ENCODE results near the gene PLPP2. TPM values are rescaled to one million over a fixed set of nuclear protein-coding genes. Genes with fewer than 3 reads are reported as not detected.
"Not testable (repeated sequence)": the region's sequence is repeated elsewhere in the genome, so short reads cannot be mapped to it uniquely, and the experiment has no call there.

Gene PLPP2
- total RNA-seq, 1 donor from 2014 or later: 8.6 TPM

DNA sequence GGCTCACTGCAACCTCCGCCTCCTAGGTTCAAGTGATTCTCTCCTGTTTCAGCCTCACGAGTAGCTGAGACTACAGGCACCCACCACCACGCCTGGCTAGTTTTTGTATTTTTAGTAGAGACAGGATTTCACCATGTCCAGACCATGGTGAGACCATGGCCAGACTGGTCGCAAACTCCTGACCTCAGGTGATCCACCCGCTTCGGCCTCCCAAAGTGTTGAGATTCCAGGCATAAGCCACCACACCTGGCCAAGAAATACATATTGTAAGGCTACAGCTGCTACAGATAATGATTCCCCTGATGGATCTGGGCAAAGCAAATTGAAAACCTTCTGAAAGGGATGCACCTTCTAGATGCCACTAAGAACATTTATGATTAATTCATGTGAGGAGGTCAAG lies 17.8 kb downstream of the PLPP2 start:
- DNase-seq (ENCODE audit: extremely low spot score, unreplicated experiment): peak; percentile 18
- Mint-ChIP-seq H3K4me1 (ENCODE audit: unreplicated experiment) (no peaks in the 10 kb centered on the region), H3K36me3 (no peaks in the 10 kb centered on the region), H3K9me3 (no peaks in the 10 kb centered on the region), H3K27me3 (peaks cover 47% of the 10 kb centered on the region), H3K27ac (no peak overlapping the region), H3K4me3 (no peak overlapping the region)
- TF ChIP-seq, protein P1, sequence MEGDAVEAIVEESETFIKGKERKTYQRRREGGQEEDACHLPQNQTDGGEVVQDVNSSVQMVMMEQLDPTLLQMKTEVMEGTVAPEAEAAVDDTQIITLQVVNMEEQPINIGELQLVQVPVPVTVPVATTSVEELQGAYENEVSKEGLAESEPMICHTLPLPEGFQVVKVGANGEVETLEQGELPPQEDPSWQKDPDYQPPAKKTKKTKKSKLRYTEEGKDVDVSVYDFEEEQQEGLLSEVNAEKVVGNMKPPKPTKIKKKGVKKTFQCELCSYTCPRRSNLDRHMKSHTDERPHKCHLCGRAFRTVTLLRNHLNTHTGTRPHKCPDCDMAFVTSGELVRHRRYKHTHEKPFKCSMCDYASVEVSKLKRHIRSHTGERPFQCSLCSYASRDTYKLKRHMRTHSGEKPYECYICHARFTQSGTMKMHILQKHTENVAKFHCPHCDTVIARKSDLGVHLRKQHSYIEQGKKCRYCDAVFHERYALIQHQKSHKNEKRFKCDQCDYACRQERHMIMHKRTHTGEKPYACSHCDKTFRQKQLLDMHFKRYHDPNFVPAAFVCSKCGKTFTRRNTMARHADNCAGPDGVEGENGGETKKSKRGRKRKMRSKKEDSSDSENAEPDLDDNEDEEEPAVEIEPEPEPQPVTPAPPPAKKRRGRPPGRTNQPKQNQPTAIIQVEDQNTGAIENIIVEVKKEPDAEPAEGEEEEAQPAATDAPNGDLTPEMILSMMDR (conservative IDR thresholded peaks at IDR 0.05): no peak

DNA sequence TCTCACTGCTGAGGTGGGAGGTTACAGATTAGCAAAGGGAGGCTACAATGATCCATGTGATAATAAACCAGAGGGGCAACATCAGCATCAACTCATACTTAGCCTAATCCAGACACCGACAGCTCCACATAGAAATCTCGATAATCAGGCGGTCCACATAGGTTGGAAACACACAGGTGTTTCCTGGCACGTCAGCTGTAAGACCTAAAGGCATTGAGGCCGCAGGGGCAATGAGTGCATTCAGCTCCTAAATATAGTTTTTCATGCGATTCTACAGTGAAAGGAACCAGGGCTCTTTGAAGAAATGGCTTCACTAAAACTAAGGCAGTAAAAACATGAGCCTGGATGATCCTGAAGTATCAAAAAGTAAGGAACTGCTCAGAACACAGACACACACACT lies 19.3 kb downstream of the PLPP2 start:
- peaks cover 1% of the 10 kb centered on the region for H3K4me1 Mint-ChIP-seq (ENCODE audit: unreplicated experiment)
- TF ChIP-seq, protein P1 (conservative IDR thresholded peaks at IDR 0.05): no peak
- H3K27ac Mint-ChIP-seq: no peak overlapping the region
- H3K4me3 Mint-ChIP-seq: no peak overlapping the region
- peaks cover 52% of the 10 kb centered on the region for H3K27me3 Mint-ChIP-seq
- no peaks in the 10 kb centered on the region for H3K9me3 Mint-ChIP-seq
- H3K36me3 Mint-ChIP-seq: no peaks in the 10 kb centered on the region
- DNase-seq (ENCODE audit: extremely low spot score, unreplicated experiment): no peak

DNA sequence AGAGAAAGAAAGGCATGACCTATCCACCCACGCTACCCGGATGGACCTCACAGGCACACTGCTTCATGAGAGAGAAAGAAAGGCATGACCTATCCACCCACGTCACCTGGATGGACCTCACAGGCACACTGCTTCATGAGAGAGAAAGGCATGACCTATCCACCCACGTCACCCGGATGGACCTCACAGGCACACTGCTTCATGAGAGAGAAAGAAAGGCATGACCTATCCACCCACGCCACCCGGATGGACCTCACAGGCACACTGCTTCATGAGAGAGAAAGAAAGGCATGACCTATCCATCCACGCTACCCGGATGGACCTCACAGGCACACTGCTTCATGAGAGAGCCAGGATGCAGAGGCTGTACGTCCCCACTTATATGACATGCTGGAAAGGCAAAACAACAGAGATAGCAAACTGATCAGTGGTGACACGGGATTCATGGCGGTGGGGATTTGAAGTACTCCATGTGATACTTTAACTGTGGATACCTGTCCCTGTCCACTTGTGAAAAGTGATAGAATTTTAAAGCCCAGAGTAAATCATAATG lies 20.4 kb downstream of the PLPP2 start:
- not testable (repeated sequence) for H3K9me3 Mint-ChIP-seq; H3K36me3 Mint-ChIP-seq; H3K4me1 Mint-ChIP-seq (ENCODE audit: unreplicated experiment); H3K4me3 Mint-ChIP-seq; H3K27ac Mint-ChIP-seq; DNase-seq (ENCODE audit: extremely low spot score, unreplicated experiment)
- H3K27me3 Mint-ChIP-seq: peaks cover 56% of the 10 kb centered on the region

DNA sequence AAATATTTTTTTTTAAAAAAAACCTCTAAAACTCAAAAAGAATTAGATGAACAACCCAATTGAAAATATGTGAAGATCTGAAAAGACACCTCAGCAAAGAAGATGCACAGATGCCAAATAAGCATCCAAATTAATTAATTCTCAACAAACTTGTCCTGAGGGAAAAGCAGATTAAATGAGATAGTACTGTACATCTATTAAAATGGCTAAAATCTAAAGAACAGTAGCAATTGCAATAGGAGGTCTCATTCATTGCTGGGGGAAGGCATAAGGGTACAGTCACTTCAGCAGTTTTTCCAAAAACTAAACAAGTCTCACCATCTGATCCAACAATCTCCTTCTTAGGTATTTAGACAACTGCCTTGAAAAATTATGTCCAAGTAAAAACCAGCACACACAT lies 22.0 kb downstream of the PLPP2 start:
- H3K27me3 Mint-ChIP-seq: peaks cover 65% of the 10 kb centered on the region
- H3K9me3 Mint-ChIP-seq: no peaks in the 10 kb centered on the region
- H3K36me3 Mint-ChIP-seq: no peaks in the 10 kb centered on the region
- H3K4me1 Mint-ChIP-seq (ENCODE audit: unreplicated experiment): peaks cover 6% of the 10 kb centered on the region
- H3K4me3 Mint-ChIP-seq: peak overlapping the region; percentile 5
- TF ChIP-seq, protein P1 (conservative IDR thresholded peaks at IDR 0.05): no peak
- DNase-seq (ENCODE audit: extremely low spot score, unreplicated experiment): no peak
- no peak overlapping the region for H3K27ac Mint-ChIP-seq

DNA sequence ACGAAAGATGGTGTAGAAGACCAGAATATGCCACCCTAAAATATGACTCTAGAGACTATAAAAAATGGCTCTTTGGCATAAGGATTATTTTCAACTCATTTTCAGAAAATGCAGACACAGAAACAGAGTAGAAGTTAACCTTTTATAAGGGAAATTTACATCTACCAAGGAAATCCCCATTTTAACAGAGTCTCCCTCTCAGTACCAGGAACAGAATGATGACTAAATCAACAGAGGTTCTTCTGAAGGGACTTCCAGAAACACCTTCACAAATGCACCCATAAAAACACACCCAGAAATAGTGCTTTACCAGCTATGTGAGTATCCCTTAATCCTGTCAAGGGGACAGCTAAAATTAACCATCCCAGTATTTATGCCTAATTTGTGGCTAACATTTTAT lies 29.1 kb downstream of the PLPP2 start:
- Mint-ChIP-seq H3K4me3 (no peak overlapping the region), H3K36me3 (no peaks in the 10 kb centered on the region), H3K4me1 (ENCODE audit: unreplicated experiment) (peaks cover 6% of the 10 kb centered on the region), H3K27ac (no peak overlapping the region), H3K9me3 (no peaks in the 10 kb centered on the region), H3K27me3 (peaks cover 62% of the 10 kb centered on the region)
- TF ChIP-seq, protein P1 (conservative IDR thresholded peaks at IDR 0.05): no peak
- DNase-seq (ENCODE audit: extremely low spot score, unreplicated experiment): no peak

DNA sequence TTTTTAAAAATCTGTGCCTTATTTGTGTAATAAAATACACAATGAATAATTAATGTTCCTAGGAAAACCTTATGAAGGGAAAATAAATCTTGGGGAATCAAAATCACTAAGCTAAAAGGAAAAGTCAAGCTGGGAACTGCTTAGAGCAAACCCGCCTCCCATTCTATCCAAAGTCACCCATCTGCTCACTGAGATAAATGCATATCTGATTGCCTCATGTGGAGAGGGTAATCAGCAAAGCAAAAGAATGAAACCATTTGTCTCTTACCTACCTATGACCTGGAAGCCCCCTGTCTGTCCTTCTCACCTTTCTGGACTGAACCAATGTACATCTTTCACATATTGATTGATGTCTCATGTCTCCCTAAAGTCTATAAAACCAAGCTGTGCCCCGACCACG lies 34.4 kb downstream of the PLPP2 start:
- H3K36me3 Mint-ChIP-seq; DNase-seq (ENCODE audit: extremely low spot score, unreplicated experiment); H3K9me3 Mint-ChIP-seq; H3K4me3 Mint-ChIP-seq; H3K27ac Mint-ChIP-seq; H3K4me1 Mint-ChIP-seq (ENCODE audit: unreplicated experiment): not testable (repeated sequence)
- peaks cover 48% of the 10 kb centered on the region for H3K27me3 Mint-ChIP-seq

DNA sequence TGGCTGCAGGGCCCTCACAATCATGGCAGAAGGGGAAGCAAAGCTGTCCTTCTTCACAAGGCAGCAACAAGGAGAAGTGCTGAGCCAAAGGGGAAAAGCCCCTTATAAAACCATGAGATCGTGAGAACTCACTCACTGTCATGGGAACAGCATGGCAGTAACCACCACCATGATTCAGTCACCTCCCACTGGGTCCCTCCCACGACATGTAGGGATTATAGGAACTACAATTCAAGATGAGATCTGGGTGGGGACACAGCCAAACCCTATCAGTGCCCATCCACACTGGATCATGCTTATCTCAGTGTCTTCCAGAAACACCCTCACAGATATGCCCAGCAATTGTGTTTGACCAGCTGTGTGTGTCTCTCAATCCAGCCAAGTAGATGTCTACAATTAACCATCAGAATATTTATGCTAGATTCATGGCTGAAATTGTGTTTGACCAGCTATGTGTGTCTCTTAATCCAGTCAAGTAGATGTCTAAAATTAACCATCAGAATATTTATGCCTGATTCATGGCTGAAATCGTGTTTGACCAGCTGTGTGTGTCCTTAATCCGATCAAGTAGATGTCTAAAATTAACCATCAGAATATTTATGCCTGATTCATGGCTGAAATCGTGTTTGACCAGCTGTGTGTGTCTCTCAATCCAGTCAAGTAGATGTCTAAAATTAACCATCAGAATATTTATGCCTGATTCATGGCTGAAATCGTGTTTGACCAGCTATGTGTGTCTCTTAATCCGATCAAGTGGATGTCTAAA lies 38.6 kb downstream of the PLPP2 start:
- peaks cover 38% of the 10 kb centered on the region for H3K27me3 Mint-ChIP-seq
- not testable (repeated sequence) for H3K9me3 Mint-ChIP-seq

More for the DNA sequence above, 38.6 kb downstream of the PLPP2 start:
- not testable (repeated sequence) for H3K4me1 Mint-ChIP-seq (ENCODE audit: unreplicated experiment); H3K27ac Mint-ChIP-seq; H3K36me3 Mint-ChIP-seq; DNase-seq (ENCODE audit: extremely low spot score, unreplicated experiment); H3K4me3 Mint-ChIP-seq
